GM13976 (cell line): ENCODE measurements around the gene FYTTD1.
A peak's percentile ranks its signal among the peaks of the same experiment; 100 is the strongest.
"Not testable (repeated sequence)": the region's sequence is repeated elsewhere in the genome, so short reads cannot be mapped to it uniquely, and the experiment has no call there.

Source experiments
- DNase-seq: peaks from one replicate; pipeline ENCODE4 v3.0.0; 2012; ENCODE audit warnings: low spot score
- in situ Hi-C: fragments of 300-500 bp; cut with MboI; formaldehyde crosslinking; loops from one replicate; pipeline ENCODE4 v1.12.0; 2022; ENCODE audit warnings: low sequenced_read_pairs, mixed read lengths, inconsistent platforms; ENCODE audit not compliant: unreplicated experiment
- TF ChIP-seq, protein P1 (sequence below): IDR thresholded peaks from 2 replicates; pipeline ENCODE4 v1.5.1; 2012; ENCODE audit warnings: borderline replicate concordance, mild to moderate bottlenecking; ENCODE audit not compliant: insufficient read depth; ENCODE audit errors: extremely low read depth, missing control alignments, control extremely low read depth

The FYTTD1 gene

DNA sequence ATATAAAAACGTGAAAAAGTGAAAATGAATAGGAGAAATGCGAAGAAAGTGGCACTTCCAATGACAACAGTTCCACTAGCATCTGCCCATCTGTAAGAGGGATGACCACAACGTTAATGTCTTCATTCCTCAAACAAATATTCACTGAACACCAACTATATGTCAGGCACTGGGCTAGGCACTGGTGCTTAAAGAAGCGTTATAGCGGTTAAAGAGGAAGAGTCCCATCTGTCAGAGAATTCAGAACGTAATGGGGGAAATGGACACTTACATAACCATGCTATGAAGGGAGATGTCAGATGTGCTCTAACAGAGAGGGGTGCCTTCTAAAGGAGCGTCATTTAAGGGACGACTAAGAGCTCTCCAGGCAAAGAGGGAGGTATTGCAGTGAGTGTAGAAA is 21.2 kb upstream of the FYTTD1 start:
- in situ Hi-C loops = no loop called here
- no peak for DNase-seq
- TF ChIP-seq, protein P1, sequence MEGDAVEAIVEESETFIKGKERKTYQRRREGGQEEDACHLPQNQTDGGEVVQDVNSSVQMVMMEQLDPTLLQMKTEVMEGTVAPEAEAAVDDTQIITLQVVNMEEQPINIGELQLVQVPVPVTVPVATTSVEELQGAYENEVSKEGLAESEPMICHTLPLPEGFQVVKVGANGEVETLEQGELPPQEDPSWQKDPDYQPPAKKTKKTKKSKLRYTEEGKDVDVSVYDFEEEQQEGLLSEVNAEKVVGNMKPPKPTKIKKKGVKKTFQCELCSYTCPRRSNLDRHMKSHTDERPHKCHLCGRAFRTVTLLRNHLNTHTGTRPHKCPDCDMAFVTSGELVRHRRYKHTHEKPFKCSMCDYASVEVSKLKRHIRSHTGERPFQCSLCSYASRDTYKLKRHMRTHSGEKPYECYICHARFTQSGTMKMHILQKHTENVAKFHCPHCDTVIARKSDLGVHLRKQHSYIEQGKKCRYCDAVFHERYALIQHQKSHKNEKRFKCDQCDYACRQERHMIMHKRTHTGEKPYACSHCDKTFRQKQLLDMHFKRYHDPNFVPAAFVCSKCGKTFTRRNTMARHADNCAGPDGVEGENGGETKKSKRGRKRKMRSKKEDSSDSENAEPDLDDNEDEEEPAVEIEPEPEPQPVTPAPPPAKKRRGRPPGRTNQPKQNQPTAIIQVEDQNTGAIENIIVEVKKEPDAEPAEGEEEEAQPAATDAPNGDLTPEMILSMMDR = no peak

DNA sequence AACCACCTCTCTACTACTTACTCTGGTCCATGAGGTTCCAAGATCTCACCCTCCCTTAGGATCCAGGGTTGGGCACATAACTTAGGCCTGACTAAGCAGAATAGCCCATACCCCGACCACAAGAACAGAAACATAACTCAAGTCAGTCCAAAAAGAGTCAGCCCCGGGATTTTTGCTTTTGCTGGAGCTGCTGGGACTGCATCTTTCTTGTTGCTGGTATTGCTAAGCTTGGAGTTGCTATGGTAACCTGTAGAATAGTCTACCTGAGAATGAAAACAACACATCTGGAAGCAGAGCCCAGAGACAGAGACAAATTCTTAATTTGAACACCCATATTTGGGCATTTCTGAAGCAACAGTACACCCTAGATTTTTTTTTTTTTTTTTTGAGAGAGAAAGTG is 19.5 kb upstream of the FYTTD1 start:
- TF ChIP-seq, protein P1 = no peak
- peak; percentile 66 for DNase-seq
- in situ Hi-C loops = no loop called here

DNA sequence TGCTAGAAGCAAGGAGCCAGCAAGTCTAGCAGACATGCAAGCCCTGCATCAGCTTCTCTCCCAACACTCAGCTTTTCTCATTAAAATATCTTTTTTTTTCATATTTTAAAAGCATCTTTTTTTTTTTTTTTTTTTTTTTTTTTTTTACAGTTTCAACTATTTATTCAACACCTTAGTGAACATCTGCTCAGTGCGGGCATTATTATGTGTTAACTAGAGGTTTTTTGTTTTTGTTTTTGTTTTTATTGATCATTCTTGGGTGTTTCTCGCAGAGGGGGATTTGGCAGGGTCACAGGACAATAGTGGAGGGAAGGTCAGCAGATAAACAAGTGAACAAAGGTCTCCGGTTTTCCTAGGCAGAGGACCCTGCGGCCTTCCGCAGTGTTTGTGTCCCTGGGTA is 18.9 kb upstream of the FYTTD1 start:
- in situ Hi-C loops = not testable (repeated sequence)

DNA sequence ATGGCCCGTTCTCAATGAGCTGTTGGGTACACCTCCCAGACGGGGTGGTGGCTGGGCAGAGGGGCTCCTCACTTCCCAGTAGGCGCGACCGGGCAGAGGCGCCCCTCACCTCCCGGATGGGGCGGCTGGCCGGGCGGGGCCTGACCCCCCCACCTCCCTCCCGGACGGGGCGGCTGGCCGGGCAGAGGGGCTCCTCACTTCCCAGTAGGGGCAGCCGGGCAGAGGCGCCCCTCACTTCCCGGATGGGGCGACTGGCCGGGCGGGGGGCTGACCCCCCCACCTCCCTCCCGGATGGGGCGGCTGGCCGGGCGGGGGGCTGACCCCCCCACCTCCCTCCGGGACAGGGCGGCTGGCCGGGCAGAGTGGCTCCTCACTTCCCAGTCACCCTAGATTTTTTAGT is 18.2 kb upstream of the FYTTD1 start:
- in situ Hi-C loops, DNase-seq: not testable (repeated sequence)

More for the DNA sequence above, 18.9 kb upstream of the FYTTD1 start:
- DNase-seq = not testable (repeated sequence)

DNA sequence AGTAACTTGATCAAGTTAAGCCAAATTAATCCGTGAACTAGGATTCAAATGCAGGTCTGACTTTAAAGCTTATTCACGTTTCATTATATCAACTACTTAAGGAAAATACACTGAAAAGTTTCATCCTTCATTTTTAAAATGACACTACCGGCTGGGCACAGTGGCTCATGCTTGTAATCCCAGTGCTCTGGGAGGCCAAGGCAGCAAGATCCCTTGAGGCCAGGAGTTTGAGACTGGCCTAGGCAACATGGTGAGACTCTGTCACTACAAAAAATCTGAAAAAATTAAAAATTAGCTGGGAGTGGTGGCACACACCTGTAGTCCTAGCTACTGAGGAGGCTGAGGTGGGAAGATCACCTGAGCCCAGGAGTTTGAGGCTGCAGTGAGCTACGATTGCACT is 16.6 kb upstream of the FYTTD1 start:
- no peak for DNase-seq
- in situ Hi-C loops = no loop called here
- TF ChIP-seq, protein P1 = no peak

DNA sequence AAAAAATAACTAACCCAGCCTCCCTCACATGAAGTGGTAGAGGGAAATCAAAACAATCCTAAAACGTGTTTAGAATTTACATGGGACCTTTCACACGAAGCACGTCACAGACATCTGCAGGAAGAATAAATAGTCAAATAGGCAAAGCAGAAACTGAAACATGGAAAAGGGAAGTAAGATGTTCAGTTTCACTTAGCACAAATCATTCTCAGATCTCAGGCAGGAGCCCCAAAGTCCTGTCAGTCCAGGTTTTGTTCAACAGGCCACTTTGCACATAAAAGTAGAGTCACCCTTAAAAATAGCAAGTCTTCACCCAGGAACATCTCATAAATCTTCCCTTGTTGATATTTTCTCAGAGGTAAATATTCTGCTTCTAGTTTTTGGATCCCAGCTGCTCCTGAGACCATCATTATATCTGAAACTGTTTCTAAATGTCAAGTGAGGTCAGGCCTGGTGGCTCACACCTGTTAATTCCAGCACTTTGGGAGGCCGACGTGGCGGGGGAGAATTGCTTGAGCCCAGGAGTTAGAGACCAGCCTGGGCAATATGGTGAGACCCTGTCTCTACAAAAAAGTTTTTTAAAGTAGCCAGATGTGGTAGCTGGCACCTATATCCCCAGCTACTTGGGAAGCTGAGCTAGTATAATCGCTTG is 14.9 kb upstream of the FYTTD1 start:
- DNase-seq = peak; percentile 76
- in situ Hi-C loops = no loop called here
- TF ChIP-seq, protein P1 = no peak

DNA sequence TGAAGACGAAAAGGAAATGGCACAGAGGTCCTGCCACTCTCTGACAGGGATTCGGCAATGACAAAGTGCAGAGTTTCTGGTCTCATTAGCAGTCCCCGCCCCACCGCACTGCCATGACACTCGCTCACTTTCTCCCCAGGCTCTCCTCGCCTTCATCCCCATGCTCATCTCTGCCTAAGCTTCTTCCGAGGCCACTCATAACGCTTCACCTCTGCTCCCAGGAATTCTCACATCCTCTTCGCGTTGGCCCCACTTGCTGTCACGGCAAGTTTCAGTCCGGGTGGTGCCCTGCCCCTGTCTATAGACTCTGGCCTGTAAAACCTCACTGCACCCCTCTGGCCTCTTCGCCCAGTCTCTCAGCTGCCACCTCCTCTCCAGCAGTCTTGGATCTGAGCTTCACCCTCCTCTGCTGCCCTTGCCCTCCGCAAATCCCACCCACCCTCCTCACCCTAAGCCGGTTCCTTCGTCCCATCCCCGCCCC is 13.6 kb upstream of the FYTTD1 start:
- peak; percentile 68 for DNase-seq
- TF ChIP-seq, protein P1 = no peak
- in situ Hi-C loops = no loop called here
